ENCODE data around the gene BHLHA15.

GRCh38 chr7:98166668-98166970 lies 44.6 kb upstream of the BHLHA15 start:
- no peak for TF ChIP-seq CTCF (IDR thresholded peaks at IDR 0.05; ENCODE audit: control extremely low read depth in 1 of 3, insufficient read depth in 1 of 3, low read depth in 1 of 3, low read length in 3 of 3)
- no peak for TF ChIP-seq CREB1 (IDR thresholded peaks at IDR 0.05)

Measured in H1 (cell line).